ENCODE data around the gene SALL4.
"Not testable (repeated sequence)": the region's sequence is repeated elsewhere in the genome, so short reads cannot be mapped to it uniquely, and the experiment has no call there.

Gene SALL4

DNA sequence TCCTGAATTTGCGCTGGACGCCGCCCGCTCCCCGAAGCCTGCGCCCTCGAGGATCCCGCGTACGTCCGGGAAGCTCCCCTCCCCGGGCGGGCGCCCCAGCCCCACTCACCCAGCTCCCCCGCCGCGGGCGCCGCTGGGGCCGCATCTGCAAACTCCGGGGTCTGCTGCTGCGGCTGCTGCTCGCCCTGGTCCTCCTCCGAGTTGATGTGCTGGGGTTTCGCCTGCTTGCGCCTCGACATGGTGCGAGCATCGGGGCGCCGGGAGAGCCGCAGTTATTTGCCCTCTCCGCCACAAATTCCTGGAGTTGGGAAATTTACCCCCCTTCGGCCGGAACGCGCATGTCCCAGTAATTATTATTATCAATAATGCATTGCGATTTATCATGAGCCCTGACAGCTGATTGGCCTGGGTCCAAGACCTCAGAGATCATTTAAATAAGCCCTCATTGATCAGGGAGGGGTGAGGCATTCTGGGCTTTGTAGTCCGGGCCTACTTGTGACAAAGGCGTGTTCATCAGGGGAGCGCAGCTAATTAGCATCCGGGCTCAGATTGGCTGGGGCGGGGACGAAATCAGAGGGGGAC is at the start of gene SALL4:
TSS of gene SALL4 (minus strand) at position 352 of the 582 bp plus-strand sequence. CDS start at position 239, 113 bp downstream.
- no peak for DNase-seq

DNA sequence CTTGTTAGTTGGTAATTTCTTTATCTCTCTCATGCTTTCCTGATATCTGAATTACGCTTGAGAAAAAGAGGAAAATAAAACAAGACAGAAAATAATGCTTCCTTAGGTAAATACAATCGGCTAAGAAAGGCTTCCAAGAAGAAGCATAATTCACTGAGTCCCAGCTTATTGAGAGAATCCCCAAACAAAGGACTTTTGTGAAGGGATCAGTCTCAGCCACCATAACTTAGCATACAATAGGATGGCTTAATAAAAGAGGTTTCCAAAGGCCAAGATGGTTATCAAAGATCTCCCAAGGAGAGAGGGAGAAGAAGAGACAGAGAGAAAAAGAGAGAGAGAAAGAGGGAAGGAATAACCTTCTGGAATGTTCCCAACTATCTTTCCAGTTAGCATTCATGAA is 46.0 kb upstream of the SALL4 start:
- no peak for DNase-seq

DNA sequence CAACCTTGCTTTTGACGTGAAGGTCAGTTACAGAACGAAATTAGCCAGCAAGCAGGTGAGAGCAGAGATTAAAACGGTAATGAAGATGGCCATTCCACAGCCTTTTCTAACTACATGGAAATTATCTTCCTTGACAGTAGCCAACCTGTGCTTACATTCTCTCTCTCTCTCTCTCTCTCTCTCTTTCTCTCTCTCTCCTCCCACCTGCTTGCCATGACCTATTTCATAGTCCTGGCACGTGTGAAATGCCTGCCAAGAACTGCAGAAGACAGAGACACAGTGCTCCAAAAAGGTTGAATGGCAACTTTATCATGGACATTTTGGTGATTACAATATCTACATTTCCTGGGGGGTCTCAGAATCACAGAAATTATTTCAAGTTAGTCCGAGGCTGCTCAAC is 38.5 kb upstream of the SALL4 start:
- no peak for DNase-seq

DNA sequence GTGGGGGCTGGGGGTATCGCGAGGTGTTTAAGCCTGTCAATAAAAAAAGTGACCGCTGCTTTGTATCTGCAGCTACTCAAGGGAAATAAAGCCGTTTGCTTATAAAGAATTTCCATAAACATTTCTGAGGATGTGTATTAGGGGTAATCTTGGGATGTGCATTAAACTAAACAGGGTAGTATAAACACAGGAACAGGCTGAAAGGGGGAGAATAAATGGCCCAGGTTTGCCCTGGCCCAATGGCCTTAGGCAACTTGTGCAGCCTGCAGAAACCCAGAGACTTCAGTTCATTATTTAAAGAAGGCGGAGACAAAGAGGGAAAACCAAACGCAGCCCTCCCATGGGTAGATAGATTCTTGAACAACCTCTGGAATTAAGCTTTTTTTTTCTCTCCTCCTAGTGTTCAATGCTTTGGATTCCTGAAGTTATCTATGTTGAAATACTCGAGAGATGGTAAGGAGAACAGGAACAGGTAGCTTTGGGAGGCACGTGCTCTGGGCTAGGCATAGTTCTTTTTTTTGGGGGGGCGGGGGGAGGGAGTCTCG is 35.6 kb upstream of the SALL4 start:
- no peak for DNase-seq

DNA sequence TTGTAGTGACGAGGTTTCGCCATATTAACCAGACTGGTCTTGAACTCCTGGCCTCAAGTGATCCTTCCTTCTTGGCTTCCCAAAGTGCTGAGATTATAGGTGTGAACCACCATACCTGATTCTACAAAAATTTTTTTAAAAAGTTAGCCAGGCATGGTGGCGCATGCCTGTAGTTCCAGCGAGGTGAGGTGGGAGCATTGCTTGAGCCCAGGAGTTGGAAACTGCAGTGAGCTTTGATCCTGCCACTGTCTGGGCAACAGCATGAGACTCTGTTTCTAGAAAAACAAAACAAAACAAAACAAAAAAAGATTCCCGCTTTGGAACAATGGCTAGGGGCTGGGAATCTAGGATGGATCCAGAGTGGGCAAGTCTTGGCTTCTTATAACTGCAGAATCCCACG is 35.1 kb upstream of the SALL4 start:
- no peak for DNase-seq

DNA sequence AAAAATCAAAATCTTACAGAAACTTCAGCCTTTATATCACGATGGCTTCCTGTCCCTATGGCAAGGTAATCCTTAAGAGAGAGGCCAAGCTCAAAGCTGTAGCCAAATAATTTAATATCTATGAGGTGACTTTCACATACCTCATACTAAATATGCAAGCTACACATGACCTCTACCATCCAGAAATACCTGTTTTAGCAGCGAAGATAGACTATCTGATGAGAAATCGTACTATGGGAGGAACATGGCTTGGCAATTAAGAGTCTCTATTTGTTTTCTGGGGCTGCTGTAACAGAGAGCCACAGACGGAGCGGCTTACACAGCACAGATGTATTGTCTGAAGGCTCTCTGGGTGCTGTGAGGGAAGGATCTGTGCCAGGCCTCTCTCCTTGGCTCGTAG is 31.0 kb upstream of the SALL4 start:
- no peak for DNase-seq

DNA sequence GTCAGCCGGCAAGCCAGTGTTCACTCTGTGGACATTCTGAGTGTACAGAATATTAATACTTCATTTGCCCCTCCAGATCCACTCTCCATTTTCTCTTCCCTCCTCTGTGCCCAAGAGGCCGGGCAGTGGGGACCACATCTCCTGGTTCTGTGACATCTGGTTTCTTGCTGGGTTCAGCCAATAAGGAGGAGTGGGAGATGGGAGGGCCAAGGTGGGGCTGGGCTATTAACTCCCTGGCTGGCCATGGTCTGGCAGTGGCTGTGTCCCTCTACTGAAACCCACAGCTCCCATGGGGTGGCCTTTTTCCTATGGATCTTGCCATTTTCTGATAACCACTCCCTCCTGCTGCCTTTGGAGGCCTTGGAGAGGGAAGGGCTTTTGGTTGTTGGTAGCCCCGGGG is 30.0 kb upstream of the SALL4 start:
- DNase-seq = no peak

DNA sequence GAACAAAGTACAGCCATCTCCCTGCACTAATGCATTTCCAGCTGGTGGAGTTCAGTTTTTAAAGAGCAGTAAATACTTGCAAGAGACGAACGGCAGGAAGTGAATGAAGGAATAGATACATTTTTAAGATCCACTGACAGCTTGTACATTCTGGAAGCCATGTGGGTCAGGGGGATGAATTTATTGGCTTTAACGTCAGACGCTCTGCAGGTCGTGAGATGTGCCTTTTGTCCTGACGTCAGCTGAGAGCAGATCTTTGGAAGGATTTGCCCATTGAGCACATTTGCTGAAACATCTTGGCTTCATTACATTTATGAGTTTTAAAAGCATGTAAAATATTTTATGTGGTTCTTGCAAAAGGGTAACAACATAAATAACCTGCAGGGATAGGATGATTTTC is 29.5 kb upstream of the SALL4 start:
- no peak for DNase-seq

DNA sequence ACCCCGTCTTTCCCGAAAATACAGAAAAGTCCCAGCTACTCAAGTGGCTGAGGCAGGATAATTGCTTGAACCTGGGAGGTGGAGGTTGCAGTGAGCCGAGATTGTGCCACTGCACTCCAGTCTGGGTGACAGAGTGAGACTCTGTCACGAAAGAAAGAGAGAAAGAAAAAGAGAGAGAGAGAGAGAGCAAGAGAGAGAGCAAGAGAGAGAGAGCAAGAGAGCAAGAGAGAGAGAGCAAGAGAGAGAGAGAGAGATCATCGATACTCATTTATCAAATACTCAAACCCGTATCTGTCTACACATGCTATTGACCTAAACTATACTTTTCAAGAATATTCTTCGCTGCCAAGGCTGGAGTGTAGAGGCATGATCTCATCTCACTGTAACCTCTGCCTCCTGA is 28.2 kb upstream of the SALL4 start:
- no peak for DNase-seq

DNA sequence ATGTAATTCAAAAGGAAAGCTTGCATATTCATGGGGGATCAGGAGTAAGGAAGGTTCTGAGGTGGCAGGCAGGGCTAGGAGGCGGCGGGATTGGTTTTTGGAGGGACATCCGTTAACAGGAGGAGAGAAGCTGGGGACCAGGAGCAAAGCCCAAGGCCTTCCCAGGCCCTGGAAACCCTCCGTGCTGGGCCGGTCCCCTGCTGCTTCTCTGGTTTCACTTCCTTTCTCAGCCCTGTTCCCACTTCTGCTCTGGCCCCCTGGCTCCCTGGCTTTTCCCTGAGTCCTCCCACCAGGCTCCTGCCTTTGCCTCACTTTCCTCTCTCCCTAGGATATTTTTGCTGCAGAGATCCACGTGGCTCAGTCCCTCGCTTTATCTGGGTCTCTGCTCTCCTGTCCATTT is 26.4 kb upstream of the SALL4 start:
- DNase-seq = no peak

DNA sequence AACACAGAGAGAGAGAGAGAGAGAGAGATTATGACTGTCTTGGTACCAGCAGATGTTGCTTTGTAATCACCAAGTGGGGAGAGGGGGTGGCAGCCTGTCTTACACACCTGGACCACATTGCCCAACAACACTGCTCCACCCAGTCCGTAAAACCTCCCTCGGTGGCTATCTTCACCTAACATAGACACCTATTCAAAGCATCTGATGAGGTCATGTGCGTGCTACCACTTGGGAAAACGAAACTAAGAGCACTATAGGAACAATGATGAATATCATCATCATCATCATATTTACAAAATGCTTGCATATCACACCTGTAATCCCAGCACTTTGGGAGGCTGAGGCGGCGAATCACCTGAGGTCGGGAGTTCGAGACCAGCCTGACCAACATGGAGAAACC is 24.1 kb upstream of the SALL4 start:
- no peak for DNase-seq

DNA sequence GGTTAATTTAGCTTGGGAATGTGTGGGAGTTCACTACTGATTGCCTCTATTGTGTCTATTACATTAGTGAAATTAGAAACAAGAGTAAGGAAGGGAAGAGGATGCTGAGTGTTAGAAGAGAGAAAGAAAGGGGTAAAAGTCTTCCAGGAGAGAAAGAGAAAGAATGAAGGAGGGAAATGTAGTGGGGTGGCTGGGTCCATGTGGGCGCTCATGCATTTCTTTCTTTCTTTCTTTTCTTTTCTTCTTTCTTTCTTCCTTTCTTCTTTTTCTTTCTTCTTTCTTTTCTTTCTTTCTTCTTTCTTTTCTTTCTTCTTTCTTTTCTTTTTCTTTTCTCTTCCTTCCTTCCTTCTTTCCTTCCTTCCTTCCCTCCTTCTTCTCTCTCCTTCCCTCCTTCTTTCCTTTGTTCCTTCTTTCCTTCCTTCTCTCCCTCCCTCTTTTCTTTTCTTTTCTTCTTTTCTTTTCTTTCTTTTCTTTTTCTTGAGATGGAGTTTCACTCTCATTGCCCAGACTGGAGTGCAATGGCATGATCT is 16.2 kb upstream of the SALL4 start:
- no peak for DNase-seq

DNA sequence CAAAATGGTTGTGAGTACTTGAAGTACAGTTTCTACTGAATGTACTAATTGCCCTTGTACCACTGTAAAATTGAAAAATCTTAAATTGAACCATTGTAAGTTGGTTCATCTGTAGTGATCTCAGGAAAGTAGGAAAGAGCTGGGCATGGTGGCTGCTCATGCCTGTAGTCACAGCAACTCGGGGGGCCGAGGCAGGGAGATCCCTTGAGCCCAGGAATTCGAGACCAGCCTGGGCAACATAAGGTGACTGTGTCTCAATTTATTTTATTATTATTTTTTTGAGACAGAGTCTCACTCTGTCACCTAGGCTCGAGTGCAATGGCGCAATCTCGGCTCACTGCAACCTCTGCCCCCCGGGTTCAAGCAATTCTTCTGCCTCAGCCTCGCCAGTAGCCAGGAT is 14.5 kb upstream of the SALL4 start:
- not testable (repeated sequence) for DNase-seq

DNA sequence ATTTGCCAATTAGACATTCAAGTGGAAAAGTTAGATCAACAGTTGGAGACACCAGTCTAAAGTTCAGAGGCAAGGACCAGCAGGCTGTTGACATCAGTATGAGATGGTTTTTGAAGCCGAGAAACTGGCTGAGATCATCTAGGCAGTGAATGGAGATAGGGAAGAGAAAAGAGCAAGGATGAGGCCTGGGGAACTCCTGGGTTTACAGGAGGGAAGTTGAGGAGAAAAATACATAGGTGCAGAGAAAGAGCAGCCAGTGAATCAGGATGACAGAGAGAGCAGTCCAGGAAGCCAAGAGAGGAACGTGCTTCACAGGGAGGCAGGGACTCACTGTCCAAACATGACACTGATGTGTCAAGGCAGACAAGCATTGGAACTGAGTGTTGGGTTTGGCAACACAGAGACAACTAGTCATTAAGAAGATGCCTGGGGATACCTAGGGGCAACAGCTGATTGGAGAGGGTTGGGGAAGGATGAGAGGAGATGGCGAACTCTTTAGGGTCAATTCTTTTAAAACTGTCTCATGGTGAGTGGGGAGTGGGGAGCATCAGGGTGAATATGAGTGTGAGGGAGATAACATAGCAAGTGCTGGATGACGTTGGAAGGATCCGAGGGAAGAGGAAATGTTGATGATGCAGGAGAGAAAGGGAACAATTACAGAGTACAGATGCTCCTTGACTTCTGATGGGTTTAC is 13.2 kb upstream of the SALL4 start:
- DNase-seq = no peak

DNA sequence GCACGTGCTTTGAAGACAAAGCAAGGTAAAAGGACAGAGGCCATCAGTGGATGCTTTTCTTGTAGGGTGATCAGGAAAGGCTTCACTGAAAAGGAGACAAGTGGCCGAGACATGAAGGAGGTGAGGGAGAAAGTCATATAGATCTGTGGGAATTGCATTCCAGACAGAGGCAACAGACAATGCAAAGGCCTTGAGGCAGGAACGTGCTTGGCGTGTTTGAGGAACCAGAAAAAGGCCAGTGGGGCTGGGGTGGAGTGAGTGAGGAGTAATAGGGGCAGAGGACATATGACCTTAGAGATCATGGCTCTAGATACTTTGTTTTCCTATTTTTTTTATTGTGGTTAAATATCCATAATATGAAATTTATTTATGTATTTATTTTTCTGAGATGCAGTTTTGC is 10.5 kb upstream of the SALL4 start:
- no peak for DNase-seq

DNA sequence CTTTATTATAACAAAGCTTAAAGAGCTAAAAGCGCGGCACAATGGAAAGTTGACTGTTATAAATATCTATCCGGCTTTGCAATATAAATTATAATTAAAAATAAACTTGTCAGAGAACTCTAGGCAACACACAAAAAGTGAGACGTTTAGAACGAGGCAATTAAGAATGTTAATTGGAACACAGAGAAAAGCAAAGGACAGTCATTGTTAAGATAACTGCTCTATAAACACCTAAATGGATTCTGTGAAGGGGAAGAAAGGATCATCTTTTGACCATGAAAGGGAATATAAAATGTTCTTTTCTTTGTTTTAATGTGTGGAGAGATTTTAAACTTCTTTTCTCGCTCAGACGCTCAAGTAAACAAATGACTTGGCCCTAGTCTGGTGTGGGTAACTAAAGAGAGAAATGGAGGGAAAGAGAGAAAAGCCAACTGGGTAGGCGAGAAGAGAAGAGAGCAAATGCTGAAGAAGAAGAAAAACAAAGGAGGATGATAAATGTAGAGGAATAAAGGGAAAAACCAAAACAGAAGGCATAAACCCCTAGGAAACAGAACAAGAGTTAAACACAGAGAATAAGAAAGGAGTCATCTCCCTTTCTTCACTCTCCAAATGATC is 9.3 kb upstream of the SALL4 start:
- DNase-seq = no peak

DNA sequence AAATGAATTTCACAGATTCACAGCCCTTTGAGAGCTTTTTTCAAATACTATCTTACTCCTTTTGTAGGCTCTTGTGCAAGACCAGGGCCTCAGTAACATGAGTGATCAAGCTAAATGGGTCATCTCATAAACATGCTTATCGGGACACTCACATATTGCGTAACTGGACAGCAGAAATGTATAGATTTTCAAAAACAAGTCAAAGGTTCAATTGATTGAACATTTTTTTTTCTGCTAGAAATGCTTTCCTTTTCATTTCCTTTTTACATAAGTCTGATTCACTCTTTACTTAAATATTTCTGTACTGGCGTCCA is 8.7 kb upstream of the SALL4 start:
- no peak for DNase-seq

DNA sequence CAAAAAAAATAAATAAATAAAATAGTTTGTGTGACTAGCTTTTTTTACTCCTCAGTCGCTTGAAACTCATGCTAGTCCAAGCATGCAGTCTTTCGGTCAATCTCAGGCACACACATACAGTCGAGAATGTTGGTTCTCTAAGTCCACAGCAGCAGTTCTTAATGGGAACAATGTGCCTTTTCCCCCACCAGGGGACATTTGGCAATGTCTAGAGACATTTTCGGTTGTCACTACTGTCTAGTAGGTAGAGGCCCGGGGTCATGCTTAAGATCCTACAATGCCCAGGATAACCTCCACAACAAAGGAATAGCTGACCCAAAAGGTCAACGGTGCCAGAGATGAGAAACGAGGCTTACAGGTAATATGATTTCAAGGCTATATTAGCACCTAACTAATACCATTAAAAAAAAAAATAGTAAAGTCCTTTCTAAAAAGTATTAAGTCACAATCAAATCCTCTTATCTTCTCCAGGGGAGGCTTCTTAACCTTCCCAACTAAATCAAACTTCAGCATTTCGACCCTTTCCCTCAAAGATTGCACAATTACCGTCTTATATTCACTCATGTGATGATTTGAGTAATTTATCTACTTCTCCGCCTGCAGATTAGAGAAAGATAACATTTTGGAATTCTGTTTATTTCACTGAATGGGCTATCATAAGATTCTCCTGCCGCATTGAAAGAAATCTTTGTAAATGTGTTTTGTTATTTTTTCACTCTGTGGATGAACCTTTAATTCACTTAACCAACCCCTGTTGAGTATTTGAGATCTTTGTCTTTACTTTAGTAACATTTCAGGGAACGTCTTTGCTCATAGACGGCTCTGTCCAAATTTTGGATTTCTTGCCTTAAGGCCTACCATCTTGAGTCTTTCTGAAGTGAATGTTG is 8.1 kb upstream of the SALL4 start:
- peak; percentile 5 for DNase-seq

DNA sequence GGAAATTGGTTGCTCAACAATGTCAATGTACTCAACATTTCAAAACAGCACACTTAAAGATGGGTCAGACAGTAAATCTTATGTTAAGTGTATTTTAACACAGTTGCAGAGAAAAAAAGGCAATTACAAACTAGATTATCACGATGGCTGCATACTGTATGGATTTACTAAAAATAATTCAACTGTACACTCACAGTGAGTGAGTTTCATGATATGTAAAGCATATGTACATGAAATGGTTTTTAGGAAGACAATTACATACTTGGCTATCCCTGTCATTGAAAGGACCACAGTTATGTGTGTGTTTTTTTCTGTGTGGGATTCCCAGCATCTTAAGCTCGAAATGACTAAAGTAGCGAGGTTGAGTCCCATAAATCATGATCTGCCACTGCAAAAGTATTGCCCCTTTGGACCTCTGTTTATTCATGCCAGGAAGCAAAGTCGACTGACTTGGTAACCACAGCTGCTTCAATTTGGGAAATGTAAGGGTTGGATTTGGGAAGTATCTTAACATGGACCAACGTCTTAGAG is 5.5 kb upstream of the SALL4 start:
- no peak for DNase-seq

DNA sequence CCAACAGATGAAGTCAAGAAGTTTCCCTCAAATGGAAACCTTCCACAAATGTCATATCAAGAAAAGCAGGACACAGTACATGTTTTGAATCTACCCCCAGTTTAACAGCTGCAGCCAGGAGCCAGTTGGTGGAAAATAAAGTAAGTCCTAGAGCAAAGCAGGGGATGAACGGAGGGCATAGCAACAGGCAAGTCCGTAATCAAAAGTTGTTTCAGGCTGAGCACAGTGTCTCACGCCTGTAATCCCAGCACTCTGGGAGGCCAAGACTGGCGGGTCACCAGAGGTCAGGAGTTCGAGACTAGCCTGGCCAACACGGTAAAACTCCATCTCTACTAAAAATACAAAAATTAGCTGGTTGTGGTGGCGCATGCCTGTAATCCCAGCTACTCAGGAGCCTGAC is 2.4 kb upstream of the SALL4 start:
- no peak for DNase-seq

DNA sequence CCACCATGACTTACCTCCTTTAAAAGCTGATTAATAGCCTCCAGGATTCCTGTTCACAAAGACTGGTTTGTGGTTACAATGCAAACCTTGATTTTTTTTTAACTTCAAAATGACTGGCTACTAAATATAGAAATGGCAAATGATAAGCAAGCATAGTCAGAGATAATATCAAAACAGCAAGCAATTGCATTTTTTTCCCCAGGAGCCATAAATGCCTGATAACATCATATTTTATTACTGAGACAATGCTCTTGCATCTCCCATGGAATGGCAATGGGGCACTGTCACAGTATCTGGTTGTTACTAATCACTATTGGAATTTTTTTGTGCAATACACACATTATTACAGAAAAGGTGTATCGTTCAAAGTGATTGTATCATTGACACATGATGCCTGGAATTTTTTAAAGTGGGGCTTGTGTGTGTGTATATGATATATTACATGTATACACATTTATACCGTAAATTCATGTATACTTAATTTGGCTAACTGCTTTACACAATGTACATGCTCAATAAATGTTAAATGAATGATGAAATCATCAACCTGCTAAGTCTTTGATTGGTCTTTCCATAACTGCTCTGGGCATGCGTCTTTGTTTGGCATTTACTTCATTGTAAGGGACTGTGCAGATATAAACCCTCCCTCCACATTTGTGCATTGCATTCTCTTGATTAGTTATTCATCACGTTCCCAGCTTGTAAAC is 980 bp upstream of the SALL4 start:
- DNase-seq = no peak

DNA sequence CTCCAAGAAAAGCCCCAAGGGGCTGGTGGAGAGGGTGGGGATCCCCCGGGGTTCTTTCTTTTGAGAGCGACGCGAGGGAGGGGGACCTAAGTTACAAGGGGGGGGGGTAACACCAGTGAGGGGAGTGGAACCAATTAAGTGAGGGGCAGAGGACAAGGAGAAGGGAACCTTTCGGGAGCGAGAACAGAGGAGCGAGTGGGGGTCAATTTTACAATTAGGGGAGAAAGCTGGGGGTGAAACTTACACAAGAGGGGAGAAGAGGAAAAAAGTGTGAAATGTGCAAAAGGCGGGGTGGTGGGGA is 548 bp downstream of the SALL4 start:
- no peak for DNase-seq

Data from hematopoietic multipotent progenitor cell treated with erythropoietin and hydrocortisone succinate and interleukin-3 and kit ligand, for 8 days (in vitro differentiated cells).